Cardiac fibroblast (primary cell): ENCODE results near the gene ANKRD6.
A peak's percentile ranks its signal among the peaks of the same experiment; 100 is the strongest.

Source experiments
- DNase-seq, 2 donors: peaks; one replicate each; pipeline versions ENCODE4 v3.0.0 to v3.0.0-alpha.2; 2010; ENCODE audit warnings: low read depth in 2 of 2
- H3K4me3 ChIP-seq, 2 donors: replicated peaks in 1 of 2; 1 replicate in 1 of 2; 2 replicates in 1 of 2; pipeline ENCODE4 v1.5.1; 2011; ENCODE audit warnings: low read depth in 2 of 2, low read length in 2 of 2, mild to moderate bottlenecking in 2 of 2, moderate library complexity in 1 of 2
- TF ChIP-seq, protein P1 (sequence below): IDR thresholded peaks from one replicate; pipeline ENCODE4 v1.5.1; 2011; ENCODE audit warnings: low read depth, mild to moderate bottlenecking, low read length, inconsistent platforms

The ANKRD6 gene

DNA sequence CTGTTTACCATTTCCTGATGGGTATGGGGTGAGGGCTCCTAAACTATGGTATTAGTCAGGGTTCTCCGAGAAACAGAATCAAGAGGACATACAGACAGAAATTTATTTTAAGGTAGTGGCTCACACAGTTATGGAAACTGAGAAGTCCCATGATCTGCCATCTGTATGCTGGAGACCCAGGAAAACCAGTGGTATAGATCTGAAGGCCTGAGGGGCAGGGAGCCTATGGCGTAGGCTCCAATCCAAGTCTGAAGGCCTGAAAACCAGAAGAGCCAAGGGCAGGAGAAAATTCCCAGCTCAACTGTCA, 93.6 kb downstream of the ANKRD6 start:
- H3K4me3 ChIP-seq = no peak overlapping the region
- TF ChIP-seq, protein P1, sequence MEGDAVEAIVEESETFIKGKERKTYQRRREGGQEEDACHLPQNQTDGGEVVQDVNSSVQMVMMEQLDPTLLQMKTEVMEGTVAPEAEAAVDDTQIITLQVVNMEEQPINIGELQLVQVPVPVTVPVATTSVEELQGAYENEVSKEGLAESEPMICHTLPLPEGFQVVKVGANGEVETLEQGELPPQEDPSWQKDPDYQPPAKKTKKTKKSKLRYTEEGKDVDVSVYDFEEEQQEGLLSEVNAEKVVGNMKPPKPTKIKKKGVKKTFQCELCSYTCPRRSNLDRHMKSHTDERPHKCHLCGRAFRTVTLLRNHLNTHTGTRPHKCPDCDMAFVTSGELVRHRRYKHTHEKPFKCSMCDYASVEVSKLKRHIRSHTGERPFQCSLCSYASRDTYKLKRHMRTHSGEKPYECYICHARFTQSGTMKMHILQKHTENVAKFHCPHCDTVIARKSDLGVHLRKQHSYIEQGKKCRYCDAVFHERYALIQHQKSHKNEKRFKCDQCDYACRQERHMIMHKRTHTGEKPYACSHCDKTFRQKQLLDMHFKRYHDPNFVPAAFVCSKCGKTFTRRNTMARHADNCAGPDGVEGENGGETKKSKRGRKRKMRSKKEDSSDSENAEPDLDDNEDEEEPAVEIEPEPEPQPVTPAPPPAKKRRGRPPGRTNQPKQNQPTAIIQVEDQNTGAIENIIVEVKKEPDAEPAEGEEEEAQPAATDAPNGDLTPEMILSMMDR = no peak
- DNase-seq = no peak

DNA sequence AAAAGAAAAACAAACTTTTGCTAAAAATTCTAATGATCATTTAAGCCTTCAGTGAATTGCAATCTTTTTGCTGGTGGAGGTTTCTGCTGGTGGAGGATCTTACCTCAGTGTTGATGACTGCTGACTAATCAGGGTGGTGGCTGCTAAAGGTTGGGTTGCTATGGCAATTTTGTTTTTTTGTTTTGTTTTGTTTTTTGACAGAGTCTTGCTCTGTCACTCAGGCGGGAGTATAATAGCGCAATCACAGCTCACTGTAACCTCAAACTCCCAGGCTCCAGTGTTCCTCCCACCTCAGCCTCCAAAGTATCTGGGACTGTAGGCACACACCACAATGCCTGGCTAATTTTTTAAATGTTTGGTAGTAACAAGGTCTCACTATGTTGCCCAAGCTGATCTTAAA, 94.7 kb downstream of the ANKRD6 start:
- H3K4me3 ChIP-seq = no peak overlapping the region
- peak in 1 of 2 donors; percentile 15 for DNase-seq
- TF ChIP-seq, protein P1 = no peak

DNA sequence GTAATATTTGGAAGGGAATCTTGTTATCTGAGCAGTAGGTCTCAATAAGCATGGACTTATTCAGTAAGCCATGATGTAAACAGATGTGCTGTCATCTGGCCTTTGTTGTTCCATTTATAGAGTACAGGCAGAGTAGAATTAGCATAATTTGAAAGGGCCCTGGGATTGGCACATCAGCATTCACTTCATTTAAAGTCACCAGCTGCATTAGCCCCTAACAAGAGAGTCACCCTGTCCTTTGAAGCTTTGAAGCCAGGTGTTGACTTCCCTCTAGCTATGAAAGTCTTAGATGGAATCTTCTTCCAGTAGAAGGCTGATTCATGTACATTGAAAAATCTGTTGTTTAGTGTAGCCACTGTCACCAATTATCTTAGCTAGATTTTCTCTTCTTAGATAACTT, 95.9 kb downstream of the ANKRD6 start:
- no peak for DNase-seq
- TF ChIP-seq, protein P1 = no peak
- no peak overlapping the region for H3K4me3 ChIP-seq

DNA sequence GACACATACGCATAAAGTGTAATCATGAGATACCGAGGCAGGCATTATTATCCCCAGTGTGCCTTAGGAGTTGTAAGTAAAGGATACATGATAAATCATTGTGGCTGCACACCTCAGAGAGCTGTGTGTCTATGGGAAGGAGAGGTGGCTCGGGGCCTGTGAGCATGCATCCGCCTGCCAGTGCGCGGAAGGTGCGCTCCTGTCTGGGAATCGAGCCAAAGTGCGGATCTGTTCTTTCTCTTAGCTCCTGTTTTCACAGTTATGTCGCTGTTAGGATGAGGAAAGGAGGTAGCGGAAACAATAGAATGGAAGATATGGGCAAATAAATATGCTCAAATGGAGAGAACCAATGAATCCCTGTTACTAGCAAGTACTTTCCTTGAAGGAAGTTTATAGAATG, 98.0 kb downstream of the ANKRD6 start:
- TF ChIP-seq, protein P1 = no peak
- DNase-seq = no peak
- no peak overlapping the region for H3K4me3 ChIP-seq

DNA sequence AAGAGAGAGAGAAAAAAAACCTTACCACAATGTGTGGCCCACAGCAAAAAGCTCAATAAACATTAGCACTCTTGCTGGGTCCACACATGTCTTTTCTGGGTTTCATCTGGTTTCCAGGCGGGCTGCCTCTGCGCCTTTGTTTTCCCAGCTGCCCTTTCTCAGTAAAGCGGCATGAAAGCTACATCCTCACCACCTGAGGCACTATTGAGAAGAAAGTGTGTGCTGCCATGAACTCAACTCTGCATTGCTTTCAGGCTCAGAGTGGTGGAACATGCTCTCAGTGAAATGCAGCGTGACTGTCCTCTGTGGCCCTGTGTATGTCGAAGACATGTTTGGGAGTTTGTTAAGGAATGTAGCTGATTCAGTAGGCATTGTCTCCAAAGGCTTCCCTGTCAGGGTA, 103.3 kb downstream of the ANKRD6 start:
- TF ChIP-seq, protein P1 = no peak
- H3K4me3 ChIP-seq = no peak overlapping the region
- no peak for DNase-seq

DNA sequence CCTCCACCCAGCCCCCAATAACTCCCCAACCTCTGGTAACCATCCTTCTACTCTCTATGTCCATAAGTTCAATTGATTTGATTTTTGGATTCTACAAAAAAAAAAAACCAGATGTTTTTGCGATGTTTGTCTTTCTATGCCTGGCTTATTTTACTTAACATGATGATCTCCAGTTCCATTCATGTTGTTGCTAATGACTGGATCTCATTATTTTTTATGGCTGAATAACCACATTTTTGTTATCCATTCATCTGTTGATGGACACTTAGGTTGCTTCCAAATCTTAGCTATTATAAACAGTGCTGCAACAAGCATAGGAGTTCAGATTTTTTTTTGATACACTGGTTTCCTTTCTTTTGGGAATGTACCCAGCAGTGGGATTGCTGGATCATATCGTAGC, 106.8 kb downstream of the ANKRD6 start:
- no peak overlapping the region for H3K4me3 ChIP-seq
- TF ChIP-seq, protein P1 = no peak
- no peak for DNase-seq

DNA sequence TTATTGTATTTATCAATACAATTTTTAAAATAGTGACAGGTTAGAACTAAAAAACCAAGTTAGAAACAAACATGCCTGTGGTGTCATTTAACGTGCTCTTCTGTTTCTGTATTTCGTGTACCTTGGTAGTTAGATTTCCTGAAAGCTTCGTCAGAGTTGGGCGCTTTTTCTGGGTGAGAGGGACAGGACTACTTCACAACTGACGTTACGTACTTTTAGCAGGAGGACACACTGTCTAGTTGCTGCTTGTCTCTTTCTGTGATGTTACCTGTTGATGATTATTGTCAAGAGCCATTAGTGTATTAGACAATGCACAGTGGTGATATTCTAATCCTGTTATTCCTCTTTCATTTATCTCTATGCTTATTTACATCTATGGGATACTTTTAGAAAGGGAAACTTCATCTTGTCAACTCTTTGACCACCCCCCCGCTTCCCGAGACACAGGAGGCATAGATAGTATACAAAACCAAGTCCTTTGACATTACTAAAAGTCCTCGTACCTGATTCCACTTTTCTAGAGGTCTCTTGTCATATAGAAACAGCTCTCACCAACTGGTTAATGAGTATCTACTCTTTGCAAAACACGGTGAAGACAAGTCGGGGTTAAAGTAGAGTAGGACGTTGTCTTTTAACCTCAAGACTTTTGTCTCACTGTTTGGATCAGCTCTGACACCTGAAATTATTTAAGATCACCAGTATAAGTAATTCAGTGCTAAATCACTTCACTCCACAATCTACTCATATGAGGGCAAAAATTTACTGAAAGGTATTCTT, 109.3 kb downstream of the ANKRD6 start:
- DNase-seq = no peak
- H3K4me3 ChIP-seq = no peak overlapping the region
- TF ChIP-seq, protein P1 = no peak
